Left ventricle myocardium inferior (tissue), 1 donor: ENCODE data around the gene PLAC9. TPM values are rescaled to one million over a fixed set of nuclear protein-coding genes. Genes with fewer than 3 reads are reported as not detected.

ENCODE experiments used
- DNase-seq: peaks from one replicate; pipeline ENCODE4 v3.0.0-alpha.2; 2020
- H3K27ac ChIP-seq: fragments of 200-600 bp; replicated peaks from 2 replicates; pipeline ENCODE4 v1.8.0; 2021
- H3K27me3 ChIP-seq: fragments of 200-600 bp; 2 replicates; pipeline ENCODE4 v1.8.0; 2021; ENCODE audit warnings: low read depth
- H3K36me3 ChIP-seq: fragments of 200-600 bp; 2 replicates; pipeline ENCODE4 v1.8.0; 2021
- H3K4me1 ChIP-seq: fragments of 200-600 bp; 2 replicates; pipeline ENCODE4 v1.8.0; 2021
- H3K4me3 ChIP-seq: fragments of 200-600 bp; 2 replicates; pipeline ENCODE4 v1.8.0; 2021; ENCODE audit warnings: mild to moderate bottlenecking, moderate library complexity
- H3K9me3 ChIP-seq: fragments of 200-600 bp; replicated peaks from 2 replicates; pipeline ENCODE4 v1.8.0; 2021
- CTCF ChIP-seq: fragments of 200-600 bp; IDR thresholded peaks from 2 replicates; pipeline ENCODE4 v1.8.0; 2021; ENCODE audit warnings: antibody characterized with exemption, mild to moderate bottlenecking, borderline replicate concordance
- intact Hi-C: fragments of 100-400 bp; cut with micrococcal nuclease; formaldehyde crosslinking; loops from one replicate; pipeline ENCODE4 v1.11.0; 2022
- total RNA-seq: library from RNA; stranded (reverse); fragmentation: NEBNext Ultra II Directional; extraction: Animal tissue kit (Norgen Biotek cat#: 25700); gene quantifications from one replicate; pipeline ENCODE4 v1.2.1, GENCODE V29; 2021
- donor health status: DM: no; HTN: yes; CAD: no; lungs with severe emphysema.

The PLAC9 gene
- total RNA-seq, 1 donor from 2014 or later, result 34.3 TPM

- intact Hi-C loops, result no loop called here
- Histone ChIP-seq H3K9me3 (no peaks in the 10 kb centered on the region), H3K27ac (no peak overlapping the region), H3K4me1 (peaks cover 19% of the 10 kb centered on the region), H3K4me3 (no peak overlapping the region), H3K27me3 (no peaks in the 10 kb centered on the region), H3K36me3 (no peaks in the 10 kb centered on the region)
- no peak for TF ChIP-seq CTCF
- no peak for DNase-seq
Measured at GRCh38 chr10:80100861-80101695, 31.5 kb upstream of the PLAC9 start.

- H3K27ac ChIP-seq, result peak overlapping the region; percentile 75
- peaks cover 24% of the 10 kb centered on the region for H3K9me3 ChIP-seq
- intact Hi-C loops, result no loop called here
- no peak for DNase-seq
- no peak for TF ChIP-seq CTCF
- H3K27me3 ChIP-seq, result no peaks in the 10 kb centered on the region
- H3K4me1 ChIP-seq, result peaks cover 19% of the 10 kb centered on the region
- H3K36me3 ChIP-seq, result peaks cover 4% of the 10 kb centered on the region
- H3K4me3 ChIP-seq, result no peak overlapping the region
Measured at GRCh38 chr10:80104066-80104926, 28.2 kb upstream of the PLAC9 start.

GRCh38 chr10:80108576-80109239, 23.8 kb upstream of the PLAC9 start:
- Histone ChIP-seq H3K4me1 (peaks cover 41% of the 10 kb centered on the region), H3K27me3 (no peaks in the 10 kb centered on the region), H3K9me3 (peaks cover 32% of the 10 kb centered on the region), H3K36me3 (peaks cover 4% of the 10 kb centered on the region), H3K27ac (no peak overlapping the region), H3K4me3 (no peak overlapping the region)
- intact Hi-C loops, result no loop called here
- no peak for DNase-seq
- no peak for TF ChIP-seq CTCF

GRCh38 chr10:80110986-80111385, 21.5 kb upstream of the PLAC9 start:
- DNase-seq, result no peak
- peaks cover 32% of the 10 kb centered on the region for H3K9me3 ChIP-seq
- intact Hi-C loops, result no loop called here
- H3K4me3 ChIP-seq, result no peak overlapping the region
- peak overlapping the region; percentile 85 for H3K27ac ChIP-seq
- H3K4me1 ChIP-seq, result peaks cover 24% of the 10 kb centered on the region
- no peak for TF ChIP-seq CTCF
- H3K36me3 ChIP-seq, result peaks cover 4% of the 10 kb centered on the region
- H3K27me3 ChIP-seq, result no peaks in the 10 kb centered on the region

GRCh38 chr10:80118669-80119068, 13.9 kb upstream of the PLAC9 start:
- Histone ChIP-seq H3K27me3 (no peaks in the 10 kb centered on the region), H3K27ac (no peak overlapping the region), H3K4me1 (no peaks in the 10 kb centered on the region), H3K9me3 (peaks cover 4% of the 10 kb centered on the region), H3K4me3 (no peak overlapping the region), H3K36me3 (no peaks in the 10 kb centered on the region)
- no peak for TF ChIP-seq CTCF
- DNase-seq, result no peak
- intact Hi-C loops, result no loop called here
